Body of pancreas (tissue), 4 donors: ENCODE data around the gene PTPN5. TPM values are rescaled to one million over a fixed set of nuclear protein-coding genes. Genes with fewer than 3 reads are reported as not detected.

ENCODE experiments used
- ATAC-seq: fragments of 150-250 bp; one replicate; pipeline ENCODE4 v1.9.1; 2016
- DNase-seq, 4 donors: peaks; one replicate each; pipeline ENCODE4 v3.0.0-alpha.2; 2019
- H3K27ac ChIP-seq, 4 donors: fragments of 200-600 bp; sonication (generic); 1 replicate in 3 of 4; 2 replicates in 1 of 4; pipeline versions ENCODE4 v1.5.1 to v1.6.1; 2016 to 2019; ENCODE audit warnings: mild to moderate bottlenecking in 1 of 4, mixed read lengths in 1 of 4, moderate library complexity in 1 of 4
- H3K27me3 ChIP-seq, 2 donors: fragments of 200-600 bp; sonication (generic); one replicate each; pipeline ENCODE4 v1.6.0; 2016; ENCODE audit warnings: mild to moderate bottlenecking in 1 of 2
- H3K36me3 ChIP-seq, 2 donors: fragments of 200-600 bp; sonication (generic); replicated peaks in 1 of 2; 2 replicates each; pipeline ENCODE4 v1.5.1; 2016; ENCODE audit warnings: low read depth in 2 of 2; ENCODE audit not compliant: insufficient read depth in 1 of 2
- H3K4me1 ChIP-seq: fragments of 200-600 bp; sonication (generic); one replicate; pipeline ENCODE4 v1.6.0; 2016
- H3K4me3 ChIP-seq, 2 donors: fragments of 200-600 bp; sonication (generic); 1 replicate in 1 of 2; 2 replicates in 1 of 2; pipeline ENCODE4 v1.5.1; 2016 to 2019
- H3K9me3 ChIP-seq, 3 donors: fragments of 200-600 bp; sonication (generic); 1 replicate in 2 of 3; 2 replicates in 1 of 3; pipeline ENCODE4 v1.5.1; 2016
- CTCF ChIP-seq, 7 experiments: fragments of 450-650 bp in 4 of 7; fragments of 200-600 bp in 3 of 7; sonication (generic) in 3 of 7; IDR thresholded peaks; one replicate each; pipeline ENCODE4 v1.5.1; 2016 to 2019; ENCODE audit warnings: antibody characterized with exemption in 7 of 7
- POLR2A ChIP-seq, 3 donors: fragments of 450-650 bp; IDR thresholded peaks; one replicate each; pipeline ENCODE4 v1.6.1; 2016; ENCODE audit warnings: antibody characterized with exemption in 3 of 3, mild to moderate bottlenecking in 2 of 3
- WGBS, 2 donors: methylation state at CpG; one replicate each; pipeline ENCODE4 v1.1.5; 2017; 5-methylcytosine and 5-hydroxymethylcytosine counted together
- intact Hi-C: fragments of 100-400 bp; cut with DNase I; formaldehyde crosslinking; loops from one replicate; pipeline ENCODE4 v1.15.1; 2023
- total RNA-seq, 2 donors: library from RNA; depleted of rRNA; stranded (reverse); fragments of >200 nt; gene quantifications; one replicate each; pipeline ENCODE4 v1.1.0, GENCODE V29; 2016

Gene PTPN5
- total RNA-seq, 2 donors from 2014 or later, result 0.26 TPM; not detected in 1

- 53 to 68% methylated on average over 6 of the region's 6 CpGs for WGBS, 2 donors
- no peaks in the 10 kb centered on the region for H3K9me3 ChIP-seq
- H3K4me3 ChIP-seq, result no peak overlapping the region
- intact Hi-C loops, result no loop called here
- ATAC-seq (no peak), DNase-seq (no peak)
- H3K27me3 ChIP-seq, result no peaks in the 10 kb centered on the region
- TF ChIP-seq CTCF (IDR thresholded peaks at IDR 0.05) (no peak), POLR2A (IDR thresholded peaks at IDR 0.05) (no peak)
- H3K27ac ChIP-seq, result no peak overlapping the region
- H3K4me1 ChIP-seq, result no peaks in the 10 kb centered on the region
- no peaks in the 10 kb centered on the region for H3K36me3 ChIP-seq
Observed at GRCh38 chr11:18780896-18781295, 10.7 kb downstream of the PTPN5 start.

GRCh38 chr11:18780329-18780728 is 11.3 kb downstream of the PTPN5 start:
- intact Hi-C loops, result no loop called here
- H3K4me1 ChIP-seq, result no peaks in the 10 kb centered on the region
- no peak for TF ChIP-seq POLR2A (IDR thresholded peaks at IDR 0.05)
- TF ChIP-seq CTCF (IDR thresholded peaks at IDR 0.05), result no peak
- no peaks in the 10 kb centered on the region for H3K36me3 ChIP-seq
- 69 to 71% methylated on average over 4 of the region's 4 CpGs for WGBS, 2 donors
- H3K9me3 ChIP-seq, result no peaks in the 10 kb centered on the region
- H3K27ac ChIP-seq, result no peak overlapping the region
- DNase-seq, result no peak
- no peak for ATAC-seq
- no peaks in the 10 kb centered on the region for H3K27me3 ChIP-seq
- H3K4me3 ChIP-seq, result no peak overlapping the region

GRCh38 chr11:18778468-18778867 is 13.1 kb downstream of the PTPN5 start:
- no peaks in the 10 kb centered on the region for H3K4me1 ChIP-seq
- no peak overlapping the region for H3K4me3 ChIP-seq
- WGBS, 2 donors, result 90 to 91% methylated on average over 4 of the region's 4 CpGs
- DNase-seq (no peak), ATAC-seq (no peak)
- TF ChIP-seq POLR2A (IDR thresholded peaks at IDR 0.05) (no peak), CTCF (IDR thresholded peaks at IDR 0.05) (no peak)
- intact Hi-C loops, result loop anchor here (10.0 kb wide), 1 partner anchor 76 kb away; no protein-coding TSS in a partner anchor
- H3K36me3 ChIP-seq, result no peaks in the 10 kb centered on the region
- no peaks in the 10 kb centered on the region for H3K27me3 ChIP-seq
- H3K9me3 ChIP-seq, result no peaks in the 10 kb centered on the region
- H3K27ac ChIP-seq, result no peak overlapping the region

GRCh38 chr11:18776324-18776723 is 15.3 kb downstream of the PTPN5 start:
- intact Hi-C loops, result loop anchor here (10.0 kb wide), 1 partner anchor 78 kb away; no protein-coding TSS in a partner anchor
- no peak overlapping the region for H3K27ac ChIP-seq
- no peaks in the 10 kb centered on the region for H3K9me3 ChIP-seq
- DNase-seq (no peak), ATAC-seq (no peak)
- TF ChIP-seq CTCF (IDR thresholded peaks at IDR 0.05) (no peak), POLR2A (IDR thresholded peaks at IDR 0.05) (no peak)
- WGBS, 2 donors, result 40 to 52% methylated on average over 6 of the region's 6 CpGs
- H3K36me3 ChIP-seq, result no peaks in the 10 kb centered on the region
- no peaks in the 10 kb centered on the region for H3K27me3 ChIP-seq
- no peak overlapping the region for H3K4me3 ChIP-seq
- no peaks in the 10 kb centered on the region for H3K4me1 ChIP-seq
